Sciatic nerve (tissue), 2 donors: Measurements from ENCODE around the gene CEACAM5. TPM values are rescaled to one million over a fixed set of nuclear protein-coding genes. Genes with fewer than 3 reads are reported as not detected.
A peak's percentile ranks its signal among the peaks of the same experiment; 100 is the strongest.
"Not testable (repeated sequence)": the region's sequence is repeated elsewhere in the genome, so short reads cannot be mapped to it uniquely, and the experiment has no call there.

Source experiments
- ATAC-seq: fragments of 200-7000 bp; cut with Tn5 transposase; one replicate; pipeline ENCODE4 v1.9.1; 2020; ENCODE audit warnings: mild to moderate bottlenecking, moderate library complexity
- DNase-seq: peaks from one replicate; pipeline ENCODE4 v3.0.0-alpha.2; 2020; ENCODE audit warnings: low spot score
- intact Hi-C: fragments of 100-400 bp; cut with DNase I; formaldehyde crosslinking; loops from one replicate; pipeline ENCODE4 v1.14.2; 2022
- total RNA-seq: library from RNA; stranded (reverse); fragmentation: NEBNext Ultra II Directional; extraction: Animal tissue kit (Norgen Biotek cat#: 25700); gene quantifications from one replicate; pipeline ENCODE4 v1.2.1, GENCODE V29; 2021
- donor health status: DM: no; HTN: no; CAD: no.
- donor health status: DM: no; HTN: no; CAD: no.

The CEACAM5 gene
- total RNA-seq, 1 donor from 2014 or later, result 0.22 TPM

- ATAC-seq (no peak), DNase-seq (peak; percentile 28)
- intact Hi-C loops, result no loop called here
Measured at GRCh38 chr19:41699231-41699967, 9.0 kb upstream of the CEACAM5 start.

- no peak for ATAC-seq
- DNase-seq, result peak; percentile 6
- intact Hi-C loops, result no loop called here
Measured at GRCh38 chr19:41699968-41700323, 8.5 kb upstream of the CEACAM5 start.

GRCh38 chr19:41700381-41701195, 7.8 kb upstream of the CEACAM5 start:
- DNase-seq, result peak; percentile 18
- intact Hi-C loops, result no loop called here
- ATAC-seq, result no peak

- intact Hi-C loops, result no loop called here
Measured at GRCh38 chr19:41701401-41702075, 6.9 kb upstream of the CEACAM5 start.

GRCh38 chr19:41702171-41702651, 6.2 kb upstream of the CEACAM5 start:
- ATAC-seq (no peak), DNase-seq (no peak)
- intact Hi-C loops, result no loop called here

More at GRCh38 chr19:41701401-41702075, 6.9 kb upstream of the CEACAM5 start:
- DNase-seq, result peak; percentile 26
- ATAC-seq, result no peak

- ATAC-seq (no peak), DNase-seq (peak; percentile 19)
- intact Hi-C loops, result no loop called here
Measured at GRCh38 chr19:41703602-41704293, 4.7 kb upstream of the CEACAM5 start.

- ATAC-seq (no peak), DNase-seq (peak; percentile 56)
- intact Hi-C loops, result no loop called here
Measured at GRCh38 chr19:41705393-41706174, 2.8 kb upstream of the CEACAM5 start.

- intact Hi-C loops, result no loop called here
- peak; percentile 59 for DNase-seq
- peak; percentile 42 for ATAC-seq
Measured at GRCh38 chr19:41706741-41707501, 1.5 kb upstream of the CEACAM5 start.

GRCh38 chr19:41707502-41707812, 969 bp upstream of the CEACAM5 start:
- no peak for ATAC-seq
- peak; percentile 38 for DNase-seq
- intact Hi-C loops, result no loop called here

GRCh38 chr19:41707871-41708371, 505 bp upstream of the CEACAM5 start:
- no peak for ATAC-seq
- intact Hi-C loops, result no loop called here
- no peak for DNase-seq

GRCh38 chr19:41709516-41709915, 1.1 kb downstream of the CEACAM5 start:
- ATAC-seq, intact Hi-C loops, DNase-seq: not testable (repeated sequence)

GRCh38 chr19:41709951-41710645, 1.7 kb downstream of the CEACAM5 start:
- ATAC-seq (no peak), DNase-seq (no peak)
- intact Hi-C loops, result no loop called here

- DNase-seq, result peak; percentile 15
- intact Hi-C loops, result no loop called here
Measured at GRCh38 chr19:41711376-41712261, 3.2 kb downstream of the CEACAM5 start.

GRCh38 chr19:41714598-41714997, 6.2 kb downstream of the CEACAM5 start:
- no peak for DNase-seq
- no peak for ATAC-seq
- intact Hi-C loops, result no loop called here

More at GRCh38 chr19:41711376-41712261, 3.2 kb downstream of the CEACAM5 start:
- ATAC-seq, result no peak

GRCh38 chr19:41718761-41719160, 10.3 kb downstream of the CEACAM5 start:
- intact Hi-C loops, result no loop called here
- no peak for ATAC-seq
- DNase-seq, result no peak

GRCh38 chr19:41720103-41720502, 11.7 kb downstream of the CEACAM5 start:
- DNase-seq (no peak), ATAC-seq (no peak)
- intact Hi-C loops, result no loop called here
